ENCODE measurements around the gene WFIKKN2. TPM values are rescaled to one million over a fixed set of nuclear protein-coding genes. Genes with fewer than 3 reads are reported as not detected.

Gene WFIKKN2
- total and polyA plus RNA-seq, 7 donors: 0.09 to 3.4 (median 0.32) TPM

- intact Hi-C loops (cut with DNase I): no loop called here
- TF ChIP-seq CTCF (IDR thresholded peaks at IDR 0.05): no peak
- no peak for DNase-seq
- no peak for ATAC-seq
- Histone ChIP-seq H3K27ac (no peak overlapping the region), H3K4me3 (no peak overlapping the region), H3K9me3 (no peaks in the 10 kb centered on the region), H3K27me3 (ENCODE audit: insufficient read depth in 3 of 3, low read length in 2 of 3) (peaks cover 0 to 2% (median 0%) of the 10 kb centered on the region in 3 donors), H3K36me3 (ENCODE audit: insufficient read depth in 1 of 2, low read depth in 1 of 2) (no peaks in the 10 kb centered on the region), H3K4me1 (no peaks in the 10 kb centered on the region)
- WGBS, 3 donors: 66 to 89% (median 80%) methylated on average over 5 of the region's 5 CpGs
Measured at GRCh38 chr17:50807675-50808074, 27.7 kb upstream of the WFIKKN2 start.

- Histone ChIP-seq H3K27me3 (ENCODE audit: insufficient read depth in 3 of 3, low read length in 2 of 3) (peaks cover 0 to 2% (median 0%) of the 10 kb centered on the region in 3 donors), H3K36me3 (ENCODE audit: insufficient read depth in 1 of 2, low read depth in 1 of 2) (no peaks in the 10 kb centered on the region), H3K4me1 (no peaks in the 10 kb centered on the region), H3K27ac (no peak overlapping the region), H3K9me3 (no peaks in the 10 kb centered on the region), H3K4me3 (no peak overlapping the region)
- DNase-seq (no peak), ATAC-seq (no peak)
- no peak for TF ChIP-seq CTCF (IDR thresholded peaks at IDR 0.05)
- intact Hi-C loops (cut with DNase I): no loop called here
- WGBS, 3 donors: 90 to 93% (median 90%) methylated on average over 7 of the region's 7 CpGs
Measured at GRCh38 chr17:50808413-50808812, 27.0 kb upstream of the WFIKKN2 start.

- 46 to 62% (median 54%) methylated on average over 3 of the region's 3 CpGs for WGBS, 3 donors
- no peak for DNase-seq
- no peaks in the 10 kb centered on the region for H3K4me1 ChIP-seq
- ATAC-seq: no peak
- no peaks in the 10 kb centered on the region for H3K36me3 ChIP-seq (ENCODE audit: insufficient read depth in 1 of 2, low read depth in 1 of 2)
- H3K27me3 ChIP-seq (ENCODE audit: insufficient read depth in 3 of 3, low read length in 2 of 3): peaks cover 0 to 3% (median 2%) of the 10 kb centered on the region in 3 donors
- no peaks in the 10 kb centered on the region for H3K9me3 ChIP-seq
- no peak for TF ChIP-seq CTCF (IDR thresholded peaks at IDR 0.05)
- intact Hi-C loops (cut with DNase I): no loop called here
- H3K27ac ChIP-seq: no peak overlapping the region
- no peak overlapping the region for H3K4me3 ChIP-seq
Measured at GRCh38 chr17:50808888-50809287, 26.5 kb upstream of the WFIKKN2 start.

GRCh38 chr17:50813583-50813982, 21.8 kb upstream of the WFIKKN2 start:
- no peak for ATAC-seq
- TF ChIP-seq CTCF (IDR thresholded peaks at IDR 0.05): no peak

GRCh38 chr17:50815400-50815799, 20.0 kb upstream of the WFIKKN2 start:
- no peak overlapping the region for H3K27ac ChIP-seq
- 49 to 71% (median 65%) methylated on average over 3 of the region's 3 CpGs for WGBS, 3 donors
- no peaks in the 10 kb centered on the region for H3K4me1 ChIP-seq
- H3K36me3 ChIP-seq (ENCODE audit: insufficient read depth in 1 of 2, low read depth in 1 of 2): no peaks in the 10 kb centered on the region
- TF ChIP-seq CTCF (IDR thresholded peaks at IDR 0.05): no peak
- no peaks in the 10 kb centered on the region for H3K9me3 ChIP-seq
- no peak overlapping the region for H3K4me3 ChIP-seq
- ATAC-seq (no peak), DNase-seq (no peak)
- intact Hi-C loops (cut with DNase I): no loop called here
- H3K27me3 ChIP-seq (ENCODE audit: insufficient read depth in 3 of 3, low read length in 2 of 3): peaks cover 0 to 5% (median 0%) of the 10 kb centered on the region in 3 donors

More at GRCh38 chr17:50813583-50813982, 21.8 kb upstream of the WFIKKN2 start:
- intact Hi-C loops (cut with DNase I): no loop called here
- H3K27me3 ChIP-seq (ENCODE audit: insufficient read depth in 3 of 3, low read length in 2 of 3): peaks cover 0 to 5% (median 0%) of the 10 kb centered on the region in 3 donors
- H3K9me3 ChIP-seq: no peaks in the 10 kb centered on the region
- H3K36me3 ChIP-seq (ENCODE audit: insufficient read depth in 1 of 2, low read depth in 1 of 2): no peaks in the 10 kb centered on the region
- no peak overlapping the region for H3K4me3 ChIP-seq
- DNase-seq: no peak
- H3K4me1 ChIP-seq: no peaks in the 10 kb centered on the region
- H3K27ac ChIP-seq: no peak overlapping the region

Measured in psoas muscle (tissue), 8 donors.